Activated CD4-positive, alpha-beta T cell treated with anti-CD3 and anti-CD28 coated beads, Interleukin-10, Interleukin-2, amounts not matched to agents 100 ng/mL and 50 ng/mL, durations not matched to agents 16 hours and 8 hours (primary cell): ENCODE data around the gene TNFRSF21.

Experiments
- DNase-seq: peaks from one replicate; pipeline ENCODE4 v3.0.0-alpha.2; 2020

The TNFRSF21 gene

DNA sequence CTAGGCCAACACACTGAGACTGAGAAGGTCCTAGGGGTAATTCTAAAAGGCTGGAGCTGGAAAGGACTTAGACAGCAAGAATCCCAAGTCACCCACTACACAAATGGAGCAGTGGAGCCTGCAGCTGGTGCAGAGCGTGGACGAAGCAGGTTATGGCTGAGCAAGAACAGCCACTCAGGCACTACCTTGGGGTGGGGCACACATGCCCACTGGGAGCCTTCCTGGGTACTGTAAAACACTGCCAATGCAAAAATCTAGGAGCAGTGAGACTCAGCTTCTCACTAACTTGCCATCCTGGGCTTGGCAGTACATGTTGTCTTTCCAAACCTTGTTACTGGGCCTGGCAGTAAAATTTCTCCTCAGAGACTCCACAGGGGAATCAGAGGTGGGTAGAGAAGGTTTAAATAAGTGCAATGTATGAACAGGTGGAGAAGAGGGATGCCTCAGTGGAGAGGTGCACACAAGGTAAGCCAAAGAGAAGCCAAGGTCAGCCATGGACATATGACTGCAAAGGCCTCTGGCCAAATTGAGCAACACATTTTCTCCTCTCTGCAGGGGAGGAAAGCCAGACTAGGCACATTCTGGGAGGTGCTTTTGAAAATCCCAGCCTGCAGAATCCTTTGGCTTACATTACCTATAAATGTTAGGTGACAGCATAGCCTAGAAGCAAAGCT lies 105.6 kb downstream of the TNFRSF21 start:
- no peak for DNase-seq

DNA sequence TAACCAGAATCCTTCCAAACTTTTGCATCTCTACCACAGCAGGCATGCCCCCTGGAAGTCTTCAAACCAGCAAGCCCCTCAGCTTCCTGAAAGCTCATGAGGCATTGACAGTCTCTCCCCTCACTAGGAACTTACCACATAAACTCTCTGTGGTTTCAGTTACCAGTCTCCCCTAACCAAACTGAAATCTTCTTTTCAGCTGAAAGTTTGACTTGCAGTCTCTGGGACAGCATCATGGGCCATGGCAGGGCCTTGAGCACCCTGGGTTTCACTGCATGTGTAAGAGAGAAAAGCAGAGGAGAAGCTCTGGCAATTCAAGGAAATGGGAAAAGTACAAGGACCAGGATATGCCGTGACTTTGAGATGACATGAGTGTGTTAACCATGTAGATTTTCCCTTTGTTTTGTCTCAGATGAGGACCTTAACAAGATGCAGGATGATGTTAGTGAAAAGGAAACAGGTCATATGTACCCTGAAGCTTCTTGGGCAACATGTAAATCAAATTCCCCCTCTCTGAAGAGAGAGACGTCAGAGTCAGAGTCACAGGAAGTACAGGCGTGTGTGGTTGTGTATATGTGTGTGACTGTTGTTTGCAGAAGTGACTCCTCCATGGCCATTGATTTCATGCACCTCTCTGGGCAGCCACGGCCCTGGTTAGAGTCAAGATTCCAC lies 106.3 kb downstream of the TNFRSF21 start:
- peak; percentile 9 for DNase-seq

DNA sequence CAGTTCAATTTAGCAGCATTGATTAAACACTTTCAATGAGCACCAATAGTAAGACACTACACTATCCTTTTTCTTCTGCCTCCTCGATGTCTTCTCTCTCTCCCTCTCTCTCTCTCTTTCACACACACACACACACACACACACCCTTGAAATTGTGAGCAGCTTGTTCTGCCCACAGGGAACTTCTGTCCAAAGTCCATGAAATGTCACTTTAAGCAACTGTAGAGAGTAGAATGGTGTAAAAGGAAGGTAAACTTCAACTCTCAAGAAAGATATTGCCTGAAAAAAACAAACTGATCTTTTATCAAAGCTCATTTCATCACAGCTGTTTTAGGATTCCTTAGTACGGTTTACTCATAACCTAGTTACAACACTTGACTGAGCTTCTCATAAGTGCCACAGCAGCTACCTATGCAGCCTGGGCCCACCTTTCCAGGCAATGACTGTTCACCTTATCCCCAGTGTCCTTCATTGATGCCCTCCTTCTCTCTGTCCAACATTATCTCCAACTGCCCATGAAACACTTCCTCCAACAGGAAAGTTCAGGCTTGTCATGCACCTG lies 107.0 kb downstream of the TNFRSF21 start:
- DNase-seq, result no peak

DNA sequence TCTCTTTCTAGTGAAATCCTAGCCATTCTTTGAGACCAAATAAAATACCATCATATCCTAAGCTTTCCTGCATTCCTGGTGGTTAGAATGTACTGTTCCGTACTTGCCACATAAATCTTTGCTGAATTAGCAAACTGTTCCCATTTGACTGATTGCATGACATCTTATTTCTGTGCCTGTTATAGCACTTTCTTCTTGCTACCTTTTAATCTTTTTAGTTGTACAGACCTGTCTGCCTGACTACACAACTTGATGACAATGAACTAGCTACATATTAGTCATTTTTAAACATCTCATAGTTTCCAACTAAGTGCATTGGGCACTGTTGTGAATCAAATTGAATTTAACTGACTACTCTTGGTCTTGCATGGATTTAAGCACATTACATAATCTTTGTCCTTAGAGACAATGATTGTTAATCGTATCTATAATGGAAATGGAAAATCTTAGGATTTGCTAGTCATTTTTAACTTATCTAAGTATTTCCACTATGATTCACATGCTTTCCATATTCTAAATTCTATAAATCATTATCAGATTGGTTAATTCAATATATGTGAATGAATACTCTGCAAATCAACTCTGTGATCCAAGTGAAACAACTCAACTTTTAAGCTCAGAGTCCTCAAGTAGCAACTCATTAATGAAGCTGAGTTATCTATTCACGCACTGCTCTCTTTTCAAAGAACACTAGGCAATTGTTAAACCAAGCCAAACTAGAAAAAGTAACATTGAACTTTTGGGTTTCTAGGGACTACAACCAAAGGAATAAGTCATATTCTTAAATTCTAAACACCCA lies 109.0 kb downstream of the TNFRSF21 start:
- DNase-seq, result no peak

DNA sequence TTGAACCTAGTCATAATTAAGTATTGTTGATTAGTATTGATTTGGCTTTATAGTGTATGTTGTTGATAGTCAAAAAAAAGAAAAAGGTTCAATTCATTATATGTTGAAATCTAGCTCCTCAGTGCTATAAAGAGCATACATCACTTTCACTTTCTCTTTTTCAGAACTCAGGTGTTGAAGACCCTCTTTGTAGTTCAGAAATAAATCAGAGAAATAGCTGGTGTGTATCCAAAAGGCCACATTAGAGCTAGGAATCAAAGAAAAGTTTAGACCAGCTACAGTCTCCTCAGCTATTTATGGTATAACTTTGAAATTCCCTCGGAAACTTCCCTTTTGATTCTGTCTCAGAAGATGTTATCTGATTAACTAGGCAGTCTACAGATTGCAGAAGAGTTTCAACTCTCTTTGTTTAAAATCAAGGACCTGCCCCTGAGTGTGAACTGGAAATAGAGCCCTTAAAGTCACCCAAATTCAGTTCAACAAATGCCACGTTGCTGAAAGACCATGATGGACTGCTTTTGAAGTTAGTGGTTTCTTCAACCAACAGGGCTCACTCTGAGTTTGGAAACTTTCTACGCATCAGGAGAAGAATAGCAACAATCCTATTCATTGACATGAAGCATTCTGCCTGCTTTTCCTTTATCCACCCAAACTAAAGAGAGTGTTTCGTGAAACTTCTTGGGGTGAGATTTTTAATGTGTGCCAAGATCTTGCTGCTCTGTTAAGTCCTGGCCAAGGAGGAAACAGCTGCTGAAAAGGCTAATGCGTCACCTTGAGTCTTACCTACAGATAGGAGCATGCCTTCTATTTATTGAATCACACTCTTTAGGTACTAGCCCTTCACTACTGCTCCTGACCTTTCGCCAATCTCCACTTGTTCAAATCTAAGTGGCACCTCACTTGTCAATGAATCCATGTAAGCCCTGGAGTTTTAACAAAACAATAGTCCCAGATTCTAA lies 111.7 kb downstream of the TNFRSF21 start:
- no peak for DNase-seq

DNA sequence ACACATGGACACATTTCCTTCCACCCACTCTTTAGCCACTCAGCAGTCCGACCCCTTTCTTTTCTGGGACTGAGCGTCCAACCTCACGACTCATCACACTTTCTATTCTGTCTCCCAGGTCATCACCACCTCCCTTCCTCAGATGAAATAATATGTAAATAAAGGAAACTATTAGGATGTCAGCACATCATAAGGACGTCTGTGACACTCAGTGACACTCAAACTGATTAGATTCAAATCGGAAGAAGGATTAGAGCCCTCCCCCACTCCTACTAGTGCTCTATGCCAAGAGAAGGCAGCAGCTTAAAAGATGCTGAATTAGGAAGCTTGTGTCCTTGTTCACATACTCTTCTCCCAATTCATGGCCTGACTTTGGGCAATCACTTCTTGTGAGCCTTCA lies 113.6 kb downstream of the TNFRSF21 start:
- no peak for DNase-seq

DNA sequence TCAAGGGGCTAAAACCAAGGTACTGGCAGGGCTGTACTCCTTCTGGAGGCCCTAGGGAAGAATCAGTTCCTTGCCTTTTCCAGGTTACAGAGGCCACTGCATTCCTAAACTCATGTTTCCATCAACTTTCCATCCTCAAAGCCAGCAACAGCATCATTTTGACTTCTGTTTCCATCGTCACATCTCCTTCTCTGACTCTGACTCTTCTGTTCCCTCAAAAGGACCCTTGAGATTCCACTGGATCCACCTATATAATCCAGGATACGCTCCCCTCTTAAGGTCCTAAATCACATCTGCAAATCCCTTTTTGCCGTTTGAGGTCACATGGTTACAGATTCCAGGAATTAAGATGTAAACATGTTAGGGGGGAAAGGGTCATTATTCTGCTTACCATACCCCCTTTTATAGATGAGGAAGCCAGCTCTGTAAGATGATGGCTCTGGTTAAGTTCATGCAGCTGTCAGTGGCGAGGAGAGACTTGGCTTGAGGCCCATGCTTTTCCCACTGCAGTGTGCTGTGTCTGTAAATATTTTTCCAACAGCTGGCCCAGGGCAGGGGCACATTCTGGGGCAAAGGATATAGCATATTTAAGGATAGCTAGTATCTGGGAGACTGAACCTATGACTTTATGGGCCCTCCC lies 114.6 kb downstream of the TNFRSF21 start:
- no peak for DNase-seq

DNA sequence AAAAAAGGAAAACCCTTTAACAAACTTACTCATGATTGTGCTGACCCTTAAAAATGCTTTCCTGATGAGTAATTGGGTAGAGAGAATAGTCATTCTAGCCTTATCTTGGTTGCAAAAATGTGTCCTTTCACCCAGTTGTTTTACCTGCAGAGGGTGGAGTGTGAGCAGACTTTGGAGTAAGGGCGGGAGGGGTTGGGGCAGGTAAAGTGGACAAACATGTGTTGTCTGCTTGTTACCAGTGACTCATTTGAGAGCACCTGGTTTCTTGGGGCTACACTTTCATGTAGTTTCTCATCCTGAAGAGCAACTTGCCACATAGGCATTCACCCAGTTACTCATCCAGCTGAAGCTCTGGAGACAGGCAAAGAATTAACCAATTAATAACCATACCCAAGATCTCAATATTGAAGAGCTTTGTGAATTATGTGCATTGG lies 121.1 kb downstream of the TNFRSF21 start:
- DNase-seq, result no peak

DNA sequence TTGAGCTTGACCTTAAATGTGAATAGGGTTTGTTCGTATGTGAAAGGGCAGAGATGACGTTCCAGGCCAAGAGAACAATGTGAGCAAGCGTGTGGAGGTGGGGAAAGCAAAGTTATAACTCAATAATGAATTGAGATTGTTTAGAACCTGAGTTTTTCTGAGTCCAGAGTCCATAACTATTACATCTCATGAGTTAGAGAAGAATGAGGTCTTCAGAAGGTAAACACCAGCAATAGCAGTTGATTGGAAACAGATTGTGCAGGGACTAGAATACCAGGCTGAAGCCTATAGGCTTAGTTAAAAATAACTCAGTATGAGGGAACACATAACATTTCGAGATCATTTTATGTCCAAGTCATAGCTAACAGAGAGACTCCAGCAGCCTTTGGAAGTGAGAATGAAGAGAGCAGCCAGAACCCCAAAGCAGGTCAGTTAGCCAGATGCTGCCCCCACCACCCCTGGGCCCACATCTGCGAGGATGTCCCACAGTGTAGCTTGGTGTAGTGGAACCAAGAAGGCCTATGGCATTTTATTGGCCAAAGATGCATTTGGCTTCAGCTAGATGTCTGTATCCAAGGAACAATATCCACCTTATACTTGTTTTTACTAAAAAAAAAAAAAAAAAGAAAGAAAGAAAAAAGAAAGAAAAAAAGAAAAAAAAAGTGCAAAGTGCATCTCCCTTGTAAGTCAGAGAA lies 121.7 kb downstream of the TNFRSF21 start:
- no peak for DNase-seq

DNA sequence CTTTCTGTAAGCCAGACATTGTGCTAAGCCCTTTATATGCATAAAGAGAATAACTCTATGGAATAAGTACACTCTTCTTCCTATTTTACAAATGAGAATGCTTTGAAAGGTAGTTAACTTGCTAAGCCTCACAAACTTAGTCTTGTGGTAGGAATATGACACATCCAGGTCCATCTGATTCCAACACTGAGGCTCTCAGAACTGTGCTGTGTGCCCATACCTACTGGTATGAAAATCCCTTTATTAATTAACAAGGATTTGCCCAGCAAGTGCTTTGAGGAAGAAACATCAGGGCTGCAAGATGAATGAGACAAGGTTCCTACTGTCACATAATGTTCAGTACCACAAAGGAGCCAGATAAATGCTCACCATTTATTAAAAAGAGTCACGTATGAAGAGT lies 122.6 kb downstream of the TNFRSF21 start:
- DNase-seq, result no peak

DNA sequence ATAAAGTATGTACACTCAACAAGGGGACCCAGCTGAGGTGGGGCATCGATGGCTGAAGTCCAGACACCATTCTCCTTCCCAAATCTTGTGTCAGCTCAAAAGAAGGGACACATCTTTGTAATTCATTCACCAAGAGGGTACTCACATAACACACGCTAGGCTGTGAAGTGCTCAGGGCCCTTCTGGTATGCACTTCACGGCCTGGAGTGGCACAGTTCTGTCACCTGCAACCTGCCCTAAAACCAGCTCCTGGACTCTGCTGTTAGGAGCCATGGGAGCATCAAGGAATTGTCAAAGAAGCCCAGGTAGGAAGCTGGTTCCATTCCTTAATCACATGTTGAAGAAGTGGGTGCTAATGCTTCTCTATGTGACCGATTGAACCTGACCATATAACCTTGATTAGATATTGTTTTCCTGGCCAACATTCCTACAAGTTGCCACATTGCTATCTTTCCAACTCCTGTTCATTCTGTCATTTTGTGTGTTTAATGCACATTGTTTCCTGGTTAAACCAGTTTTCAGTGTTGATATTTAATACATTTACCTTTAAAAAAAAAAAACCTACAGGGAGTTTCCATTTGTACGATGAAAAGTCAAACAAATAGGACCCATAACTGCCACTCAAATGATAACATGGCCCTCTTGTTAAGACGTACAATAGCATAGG lies 127.3 kb downstream of the TNFRSF21 start:
- DNase-seq, result no peak

DNA sequence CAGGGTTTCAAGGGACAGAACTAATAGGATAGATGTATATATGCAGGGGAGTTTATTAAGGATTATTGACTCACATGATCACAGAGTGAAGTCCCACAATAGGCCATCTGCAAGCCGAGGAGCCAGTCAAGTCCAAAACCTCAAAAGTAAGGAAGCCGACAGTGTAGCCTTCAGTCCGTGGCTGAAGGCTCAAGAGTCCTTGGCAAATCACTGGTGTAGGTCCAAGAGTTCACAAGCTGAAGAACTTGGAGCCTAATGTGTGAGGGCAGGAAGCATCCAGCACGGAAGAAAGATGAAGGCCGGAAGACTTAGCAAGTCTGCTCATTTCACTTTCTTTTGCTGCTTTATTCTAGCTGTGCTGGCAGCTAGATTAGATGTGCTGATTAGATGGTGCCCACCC lies 128.0 kb downstream of the TNFRSF21 start:
- DNase-seq, result no peak
